Measurements from ENCODE around the gene ERO1B. TPM values are rescaled to one million over a fixed set of nuclear protein-coding genes. Genes with fewer than 3 reads are reported as not detected.

The ERO1B gene
- total RNA-seq, 1 donor from 2014 or later = 7.8 TPM

DNA sequence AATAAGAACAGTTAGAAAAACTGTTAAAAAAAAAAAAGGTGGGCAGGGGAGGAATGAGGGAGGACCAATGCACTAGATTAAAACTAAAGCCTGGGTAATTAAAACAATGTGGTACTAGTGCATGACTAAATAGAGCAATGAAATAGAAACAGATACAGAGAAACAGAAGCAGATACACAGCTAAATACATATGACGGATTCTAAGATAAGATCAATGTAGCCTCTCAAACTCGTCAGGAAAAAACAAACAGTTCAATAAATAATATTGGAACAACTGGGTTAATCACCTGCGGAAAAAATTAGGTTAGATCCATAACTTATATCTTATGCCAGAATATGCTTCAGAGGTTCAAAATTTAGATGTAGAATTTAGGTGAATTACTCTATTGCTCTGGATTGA lies 68.2 kb downstream of the ERO1B start:
- DNase-seq (no peak), ATAC-seq (no peak)
- Histone ChIP-seq H3K4me3 (no peak overlapping the region), H3K36me3 (no peaks in the 10 kb centered on the region), H3K27me3 (no peaks in the 10 kb centered on the region), H3K4me1 (no peaks in the 10 kb centered on the region), H3K9me3 (no peaks in the 10 kb centered on the region), H3K27ac (no peak overlapping the region)
- TF ChIP-seq, protein P1, sequence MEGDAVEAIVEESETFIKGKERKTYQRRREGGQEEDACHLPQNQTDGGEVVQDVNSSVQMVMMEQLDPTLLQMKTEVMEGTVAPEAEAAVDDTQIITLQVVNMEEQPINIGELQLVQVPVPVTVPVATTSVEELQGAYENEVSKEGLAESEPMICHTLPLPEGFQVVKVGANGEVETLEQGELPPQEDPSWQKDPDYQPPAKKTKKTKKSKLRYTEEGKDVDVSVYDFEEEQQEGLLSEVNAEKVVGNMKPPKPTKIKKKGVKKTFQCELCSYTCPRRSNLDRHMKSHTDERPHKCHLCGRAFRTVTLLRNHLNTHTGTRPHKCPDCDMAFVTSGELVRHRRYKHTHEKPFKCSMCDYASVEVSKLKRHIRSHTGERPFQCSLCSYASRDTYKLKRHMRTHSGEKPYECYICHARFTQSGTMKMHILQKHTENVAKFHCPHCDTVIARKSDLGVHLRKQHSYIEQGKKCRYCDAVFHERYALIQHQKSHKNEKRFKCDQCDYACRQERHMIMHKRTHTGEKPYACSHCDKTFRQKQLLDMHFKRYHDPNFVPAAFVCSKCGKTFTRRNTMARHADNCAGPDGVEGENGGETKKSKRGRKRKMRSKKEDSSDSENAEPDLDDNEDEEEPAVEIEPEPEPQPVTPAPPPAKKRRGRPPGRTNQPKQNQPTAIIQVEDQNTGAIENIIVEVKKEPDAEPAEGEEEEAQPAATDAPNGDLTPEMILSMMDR (IDR thresholded peaks at IDR 0.05) = no peak
- intact Hi-C loops (cut with DNase I) = no loop called here

DNA sequence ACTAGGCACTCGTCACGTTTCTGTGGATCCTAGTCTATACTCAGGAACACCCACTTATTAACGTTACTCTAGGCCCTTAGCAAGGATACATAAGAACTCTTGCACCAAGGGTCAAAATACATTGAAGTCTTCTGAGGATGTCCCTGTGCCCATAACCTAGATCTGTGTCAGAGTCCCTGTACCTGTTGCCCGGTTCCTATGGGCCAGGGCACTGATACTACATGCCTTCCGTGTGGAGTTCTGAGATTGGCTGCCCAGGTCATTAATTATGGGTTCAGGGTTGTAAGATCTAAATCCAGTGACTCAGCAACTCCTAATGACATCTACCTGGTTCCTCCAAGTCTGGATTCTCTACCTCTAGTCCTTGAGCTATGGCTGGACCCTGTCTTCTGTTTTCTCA lies 69.9 kb downstream of the ERO1B start:
- no peaks in the 10 kb centered on the region for H3K27me3 ChIP-seq
- no peak overlapping the region for H3K27ac ChIP-seq
- H3K9me3 ChIP-seq = no peaks in the 10 kb centered on the region
- no peak for DNase-seq
- TF ChIP-seq, protein P1 (IDR thresholded peaks at IDR 0.05) = no peak
- intact Hi-C loops (cut with DNase I) = no loop called here
- no peaks in the 10 kb centered on the region for H3K4me1 ChIP-seq
- no peak for ATAC-seq
- H3K36me3 ChIP-seq = no peaks in the 10 kb centered on the region
- H3K4me3 ChIP-seq = no peak overlapping the region

DNA sequence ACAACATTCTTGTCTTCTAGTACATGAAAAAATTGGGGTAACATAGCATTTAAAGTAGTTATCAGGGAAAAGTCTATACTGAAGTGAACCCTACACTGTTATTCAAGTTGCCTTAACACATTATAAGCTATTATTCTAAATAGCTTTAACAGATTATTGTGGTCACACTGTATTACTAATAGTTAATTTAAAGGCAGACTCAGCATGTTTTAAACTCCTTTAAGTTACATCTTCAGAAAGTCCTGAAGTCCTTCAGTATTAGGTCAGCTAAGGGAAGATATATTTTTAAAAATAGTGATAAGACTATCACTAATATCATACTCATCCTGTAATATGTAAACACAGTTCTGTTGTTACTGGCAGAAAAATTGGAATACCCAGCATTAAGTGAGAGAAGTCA lies 72.0 kb downstream of the ERO1B start:
- DNase-seq (no peak), ATAC-seq (no peak)
- no peaks in the 10 kb centered on the region for H3K27me3 ChIP-seq
- no peaks in the 10 kb centered on the region for H3K4me1 ChIP-seq
- H3K36me3 ChIP-seq = no peaks in the 10 kb centered on the region
- no peak overlapping the region for H3K27ac ChIP-seq
- H3K4me3 ChIP-seq = no peak overlapping the region
- intact Hi-C loops (cut with DNase I) = no loop called here
- TF ChIP-seq, protein P1 (IDR thresholded peaks at IDR 0.05) = no peak
- no peaks in the 10 kb centered on the region for H3K9me3 ChIP-seq

GRCh38 chr1:236209185-236209584 lies 72.6 kb downstream of the ERO1B start:
- Histone ChIP-seq H3K4me1 (no peaks in the 10 kb centered on the region), H3K27me3 (no peaks in the 10 kb centered on the region), H3K36me3 (no peaks in the 10 kb centered on the region), H3K9me3 (no peaks in the 10 kb centered on the region), H3K27ac (no peak overlapping the region), H3K4me3 (no peak overlapping the region)
- intact Hi-C loops (cut with DNase I) = no loop called here
- no peak for DNase-seq
- ATAC-seq = no peak
- TF ChIP-seq, protein P1 (IDR thresholded peaks at IDR 0.05) = no peak

DNA sequence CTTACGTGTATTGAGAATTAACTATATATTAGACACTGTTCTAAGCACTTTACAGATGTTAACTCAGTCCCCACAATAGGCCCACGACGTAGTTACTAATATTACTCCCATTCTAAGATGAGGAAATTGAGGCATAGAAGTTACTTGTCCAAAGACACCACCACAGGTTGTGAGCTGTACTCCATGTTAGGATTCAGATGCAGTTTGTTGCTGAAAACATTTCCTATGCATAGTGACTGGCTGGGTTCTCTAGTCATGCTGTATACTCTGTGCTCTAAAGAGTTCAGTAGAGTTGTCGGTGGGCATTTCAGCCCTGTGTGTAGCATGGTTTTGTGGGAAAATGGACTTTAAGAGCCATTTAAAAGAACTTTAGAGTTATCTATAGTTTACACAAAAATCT lies 74.2 kb downstream of the ERO1B start:
- no peak for DNase-seq
- Histone ChIP-seq H3K9me3 (no peaks in the 10 kb centered on the region), H3K27me3 (no peaks in the 10 kb centered on the region), H3K36me3 (no peaks in the 10 kb centered on the region), H3K4me1 (no peaks in the 10 kb centered on the region), H3K27ac (no peak overlapping the region), H3K4me3 (no peak overlapping the region)
- TF ChIP-seq, protein P1 (IDR thresholded peaks at IDR 0.05) = no peak
- ATAC-seq = no peak
- intact Hi-C loops (cut with DNase I) = no loop called here

GRCh38 chr1:236207121-236207520 lies 74.6 kb downstream of the ERO1B start:
- no peak for DNase-seq
- Histone ChIP-seq H3K4me1 (no peaks in the 10 kb centered on the region), H3K27ac (no peak overlapping the region), H3K9me3 (no peaks in the 10 kb centered on the region), H3K36me3 (no peaks in the 10 kb centered on the region), H3K4me3 (no peak overlapping the region), H3K27me3 (no peaks in the 10 kb centered on the region)
- TF ChIP-seq, protein P1 (IDR thresholded peaks at IDR 0.05) = no peak
- intact Hi-C loops (cut with DNase I) = no loop called here
- ATAC-seq = no peak
